WTC11 (cell line): ENCODE data around the gene OR2F2. TPM values are rescaled to one million over a fixed set of nuclear protein-coding genes. Genes with fewer than 3 reads are reported as not detected.

Source experiments
- ATAC-seq: fragments of 200-7000 bp; cut with Tn5 transposase; 2 replicates; pipeline ENCODE4 v1.10.0; 2021; ENCODE audit warnings: mild to moderate bottlenecking, moderate library complexity
- CTCF ChIA-PET: fragments of 300-600 bp; sonication (Branson Sonifier 250); formaldehyde crosslinking; loops from one replicate; lab custom pipeline; 2021; ENCODE audit warnings: antibody characterized with exemption; lab: Charles Lee
- POLR2A ChIA-PET: fragments of 350-600 bp; sonication (Branson Sonifier 250); formaldehyde crosslinking; loops from one replicate; lab custom pipeline; 2021; ENCODE audit warnings: antibody characterized with exemption; lab: Charles Lee
- DNase-seq: peaks from one replicate; pipeline ENCODE4 v3.0.0; 2021; ENCODE audit warnings: low spot score
- H3K27ac Mint-ChIP-seq: 2 replicates; pipeline ENCODE4 v1.8.0; 2021; ENCODE audit warnings: mixed read lengths
- H3K27me3 Mint-ChIP-seq: 2 replicates; pipeline ENCODE4 v1.8.0; 2021; ENCODE audit warnings: low read depth, mild to moderate bottlenecking, moderate library complexity, mixed read lengths
- H3K36me3 Mint-ChIP-seq: 2 replicates; pipeline ENCODE4 v1.8.0; 2021; ENCODE audit warnings: mixed read lengths
- H3K4me1 Mint-ChIP-seq: 2 replicates; pipeline ENCODE4 v1.8.0; 2022; ENCODE audit warnings: mixed read lengths
- H3K4me3 Mint-ChIP-seq: 2 replicates; pipeline ENCODE4 v1.8.0; 2021; ENCODE audit warnings: mild to moderate bottlenecking, moderate library complexity, mixed read lengths
- H3K9me3 Mint-ChIP-seq: 2 replicates; pipeline ENCODE4 v1.8.0; 2021; ENCODE audit warnings: mixed read lengths
- ATF1 ChIP-seq: sonication (generic); formaldehyde crosslinking; IDR thresholded peaks from 2 replicates; pipeline ENCODE4 v1.8.1; 2023; ENCODE audit warnings: mild to moderate bottlenecking, moderate library complexity, missing genetic modification reagents
- ELF4 ChIP-seq: sonication (generic); formaldehyde crosslinking; IDR thresholded peaks from 2 replicates; pipeline ENCODE4 v1.8.1; 2022; ENCODE audit warnings: low read depth, mild to moderate bottlenecking, moderate library complexity, missing genetic modification reagents
- EMX1 ChIP-seq: fragments of 250-450 bp; sonication (Bioruptor Pico); IDR thresholded peaks from 2 replicates; pipeline ENCODE4 v1.8.0; 2021; ENCODE audit warnings: mild to moderate bottlenecking
- HMGA2 ChIP-seq: fragments of 250-450 bp; sonication (Bioruptor Pico); IDR thresholded peaks from 2 replicates; pipeline ENCODE4 v1.4.0; 2021; ENCODE audit warnings: mild to moderate bottlenecking, moderate library complexity
- JUN ChIP-seq: sonication (generic); formaldehyde crosslinking; IDR thresholded peaks from 2 replicates; pipeline ENCODE4 v1.8.0; 2023; ENCODE audit warnings: mild to moderate bottlenecking, missing genetic modification reagents
- KAT7 ChIP-seq: sonication (generic); formaldehyde crosslinking; IDR thresholded peaks from 2 replicates; pipeline ENCODE4 v1.8.1; 2023; ENCODE audit warnings: missing genetic modification reagents, mild to moderate bottlenecking, borderline replicate concordance
- MAX ChIP-seq: sonication (generic); formaldehyde crosslinking; IDR thresholded peaks from 2 replicates; pipeline ENCODE4 v1.8.0; 2022; ENCODE audit warnings: mild to moderate bottlenecking, missing genetic modification reagents
- MLX ChIP-seq: sonication (generic); formaldehyde crosslinking; IDR thresholded peaks from 2 replicates; pipeline ENCODE4 v1.8.1; 2023; ENCODE audit warnings: mild to moderate bottlenecking, missing genetic modification reagents, moderate library complexity
- NFE2L1 ChIP-seq: sonication (generic); formaldehyde crosslinking; IDR thresholded peaks from 2 replicates; pipeline ENCODE4 v1.8.1; 2023; ENCODE audit warnings: missing genetic modification reagents
- NFYB ChIP-seq: sonication (generic); formaldehyde crosslinking; conservative IDR thresholded peaks from 2 replicates; pipeline ENCODE4 v1.8.0; 2022; ENCODE audit warnings: low read depth, missing genetic modification reagents
- PRDM15 ChIP-seq: sonication (generic); formaldehyde crosslinking; IDR thresholded peaks from 2 replicates; pipeline ENCODE4 v1.8.0; 2022; ENCODE audit warnings: missing genetic modification reagents
- PRRX2 ChIP-seq: fragments of 250-450 bp; sonication (Bioruptor Pico); IDR thresholded peaks from 2 replicates; pipeline ENCODE4 v1.8.0; 2021; ENCODE audit warnings: mild to moderate bottlenecking
- SMAD4 ChIP-seq: sonication (generic); formaldehyde crosslinking; IDR thresholded peaks from 2 replicates; pipeline ENCODE4 v1.8.0; 2022; ENCODE audit warnings: mild to moderate bottlenecking, missing genetic modification reagents
- TP53 ChIP-seq: sonication (generic); formaldehyde crosslinking; IDR thresholded peaks from 2 replicates; pipeline ENCODE4 v1.8.1; 2023; ENCODE audit warnings: mild to moderate bottlenecking, missing genetic modification reagents
- USF1 ChIP-seq: sonication (generic); formaldehyde crosslinking; IDR thresholded peaks from 2 replicates; pipeline ENCODE4 v1.8.0; 2022; ENCODE audit warnings: mild to moderate bottlenecking, missing genetic modification reagents
- USF2 ChIP-seq: sonication (generic); formaldehyde crosslinking; IDR thresholded peaks from 2 replicates; pipeline ENCODE4 v1.8.1; 2023; ENCODE audit warnings: mild to moderate bottlenecking, missing genetic modification reagents, moderate library complexity
- ZBTB21 ChIP-seq: sonication (generic); formaldehyde crosslinking; IDR thresholded peaks from 2 replicates; pipeline ENCODE4 v1.8.1; 2023; ENCODE audit warnings: mild to moderate bottlenecking, missing genetic modification reagents, borderline replicate concordance
- ZBTB43 ChIP-seq: sonication (generic); formaldehyde crosslinking; IDR thresholded peaks from 2 replicates; pipeline ENCODE4 v1.8.1; 2023; ENCODE audit warnings: mild to moderate bottlenecking, missing genetic modification reagents
- ZNF219 ChIP-seq: sonication (generic); formaldehyde crosslinking; IDR thresholded peaks from 2 replicates; pipeline ENCODE4 v1.8.0; 2023; ENCODE audit warnings: missing genetic modification reagents, mild to moderate bottlenecking, borderline replicate concordance
- ZNF232 ChIP-seq: sonication (generic); formaldehyde crosslinking; IDR thresholded peaks from 2 replicates; pipeline ENCODE4 v1.8.0; 2022; ENCODE audit warnings: mild to moderate bottlenecking, missing genetic modification reagents
- ZNF281 ChIP-seq: sonication (generic); formaldehyde crosslinking; IDR thresholded peaks from 2 replicates; pipeline ENCODE4 v1.8.0; 2023; ENCODE audit warnings: mild to moderate bottlenecking, missing genetic modification reagents
- ZNF317 ChIP-seq: sonication (generic); formaldehyde crosslinking; IDR thresholded peaks from 2 replicates; pipeline ENCODE4 v1.8.1; 2023; ENCODE audit warnings: low read depth, mild to moderate bottlenecking, moderate library complexity, missing genetic modification reagents, borderline replicate concordance
- ZNF396 ChIP-seq: fragments of 250-450 bp; sonication (Bioruptor Pico); IDR thresholded peaks from 2 replicates; pipeline ENCODE4 v1.8.0; 2021; ENCODE audit warnings: mild to moderate bottlenecking, moderate library complexity, borderline replicate concordance
- ZNF416 ChIP-seq: fragments of 250-450 bp; sonication (Bioruptor Pico); IDR thresholded peaks from 2 replicates; pipeline ENCODE4 v1.9.0; 2021; ENCODE audit warnings: mild to moderate bottlenecking, inconsistent platforms
- total RNA-seq: library from RNA; stranded (reverse); gene quantifications from 3 replicates; pipeline ENCODE4 v1.2.3, GENCODE V29; 2021

Gene OR2F2
- total RNA-seq, 1 experiment from 2014 or later, result not detected

- TF ChIP-seq NFE2L1 (CRISPR knock-in tag) (no peak), ZNF416 (CRISPR knock-in tag) (no peak), EMX1 (CRISPR knock-in tag) (no peak), SMAD4 (CRISPR knock-in tag) (no peak), ZBTB21 (CRISPR knock-in tag) (no peak), USF2 (no peak), ZNF281 (CRISPR knock-in tag) (no peak), ZNF396 (CRISPR knock-in tag) (no peak), ELF4 (no peak), USF1 (no peak), JUN (CRISPR knock-in tag) (no peak), ZNF317 (CRISPR knock-in tag) (no peak), KAT7 (CRISPR knock-in tag) (no peak), ZNF232 (CRISPR knock-in tag) (no peak), ZNF219 (CRISPR knock-in tag) (no peak), TP53 (CRISPR knock-in tag) (no peak), ZBTB43 (no peak)
- CTCF ChIA-PET, result no interaction called here
- POLR2A ChIA-PET, result no interaction called here
- ATAC-seq, result no peak
- H3K27ac Mint-ChIP-seq, result no peak overlapping the region
- peaks cover 5% of the 10 kb centered on the region; the same call in 1 of the 2 replicates for H3K9me3 Mint-ChIP-seq
- no peaks in the 10 kb centered on the region for H3K36me3 Mint-ChIP-seq
- H3K27me3 Mint-ChIP-seq, result no peaks in the 10 kb centered on the region; the same call in 1 of the 2 replicates
- no peaks in the 10 kb centered on the region for H3K4me1 Mint-ChIP-seq
- no peak overlapping the region for H3K4me3 Mint-ChIP-seq
- DNase-seq, result no peak
These were observed 3.3 kb upstream of the OR2F2 start for GRCh38 chr7:143931739-143932138.

GRCh38 chr7:143936087-143937009 lies 1.3 kb downstream of the OR2F2 start:
- Mint-ChIP-seq H3K36me3 (no peaks in the 10 kb centered on the region), H3K9me3 (peaks cover 5% of the 10 kb centered on the region; the same call in 1 of the 2 replicates), H3K27ac (no peak overlapping the region), H3K4me3 (no peak overlapping the region), H3K27me3 (no peaks in the 10 kb centered on the region; the same call in 1 of the 2 replicates), H3K4me1 (no peaks in the 10 kb centered on the region)
- POLR2A ChIA-PET, result no interaction called here
- ATAC-seq, result no peak
- no peak for DNase-seq
- CTCF ChIA-PET, result no interaction called here
- TF ChIP-seq MLX (CRISPR knock-in tag) (no peak), ATF1 (CRISPR knock-in tag) (no peak), PRRX2 (CRISPR knock-in tag) (no peak), ELF4 (no peak), NFYB (CRISPR knock-in tag) (no peak), HMGA2 (no peak), MAX (CRISPR knock-in tag) (no peak), KAT7 (CRISPR knock-in tag) (no peak), PRDM15 (CRISPR knock-in tag) (no peak), TP53 (CRISPR knock-in tag) (no peak)
